Measurements from ENCODE around the gene MIDN.
"Not testable (repeated sequence)": the region's sequence is repeated elsewhere in the genome, so short reads cannot be mapped to it uniquely, and the experiment has no call there.

The MIDN gene

DNA sequence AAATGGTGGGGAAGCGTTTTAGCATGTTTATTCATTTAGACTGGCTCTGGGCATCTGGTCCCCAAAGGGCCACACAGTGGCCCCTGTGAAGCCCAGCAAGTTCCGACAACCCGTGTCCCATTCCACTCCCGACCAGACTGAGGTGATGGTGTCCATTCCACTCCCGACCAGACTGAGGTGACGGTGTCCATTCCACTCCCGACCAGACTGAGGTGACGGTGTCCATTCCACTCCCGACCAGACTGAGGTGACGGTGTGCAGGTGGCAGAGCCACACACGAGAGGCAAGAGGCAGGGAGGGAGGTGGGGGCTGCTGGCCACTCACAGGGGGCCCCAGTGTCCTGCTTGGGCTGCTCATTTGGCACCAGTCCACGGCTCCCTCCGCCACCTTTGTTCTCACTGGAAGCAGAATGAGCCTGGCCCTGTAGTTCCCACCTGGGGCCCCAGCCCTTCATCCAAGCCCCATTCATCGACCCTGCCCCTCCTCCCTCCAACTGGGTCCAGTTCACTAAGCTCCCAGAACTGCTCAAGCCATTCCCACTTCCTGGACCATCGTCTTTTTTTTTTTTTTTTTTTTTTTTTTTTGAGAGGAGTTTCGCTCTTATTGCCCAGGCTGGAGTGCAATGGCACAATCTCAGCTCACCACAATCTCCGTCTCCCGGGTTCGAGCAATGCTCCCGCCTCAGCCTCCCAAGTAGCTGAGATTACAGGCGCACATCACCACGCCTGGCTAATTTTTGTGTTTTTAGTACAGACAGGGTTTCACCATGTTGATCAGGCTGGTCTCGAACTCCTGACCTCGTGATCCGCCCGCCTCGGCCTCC is 1.9 kb upstream of the MIDN start:
- DNase-seq (ENCODE audit: low read depth in 3 of 3), result not testable (repeated sequence)

DNA sequence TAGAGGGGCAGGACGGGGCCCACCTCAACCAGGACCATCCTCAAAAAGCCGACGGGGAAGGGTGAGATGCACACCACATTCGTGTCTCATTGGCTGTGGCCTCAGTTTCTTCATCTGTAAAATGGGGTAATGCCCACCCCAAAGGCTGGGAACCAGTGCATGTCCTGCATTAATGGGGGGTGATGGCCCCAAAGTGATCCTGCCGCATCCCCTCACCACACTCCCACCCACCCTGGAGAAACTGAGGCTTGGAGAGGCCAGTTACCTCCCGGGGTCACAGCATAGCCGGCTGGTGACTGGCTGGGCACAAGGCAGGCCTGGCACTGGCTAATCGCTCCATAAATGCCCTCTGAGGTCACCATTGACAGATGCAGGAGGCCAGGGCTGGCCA is 640 bp upstream of the MIDN start:
- no peak for DNase-seq (ENCODE audit: low read depth in 3 of 3)

DNA sequence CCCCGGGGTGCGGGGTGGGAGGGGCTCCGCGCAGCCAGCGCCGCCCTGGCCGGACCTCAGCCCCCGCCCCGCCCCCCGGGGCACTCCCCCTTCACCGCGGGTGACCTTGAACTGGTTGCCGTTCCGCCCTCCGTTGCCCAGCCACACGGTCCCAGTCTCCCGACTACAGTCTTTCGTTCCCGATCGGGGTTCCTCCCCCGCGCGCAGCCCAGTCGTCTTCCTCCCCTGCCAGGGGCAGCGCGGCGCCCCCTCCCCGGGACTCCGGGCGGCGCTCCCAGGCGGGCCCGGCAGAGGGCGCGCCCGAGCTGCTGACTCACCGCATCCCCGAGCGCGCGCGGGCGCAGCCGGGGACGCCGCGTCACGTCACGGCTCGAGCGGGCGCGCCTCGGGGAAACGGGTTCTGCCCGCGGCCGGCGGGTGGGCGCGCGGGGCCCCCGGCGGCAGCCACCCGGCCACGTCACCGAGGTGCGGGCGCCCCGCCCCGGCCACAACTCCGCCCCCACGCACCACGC is 459 bp downstream of the MIDN start:
- DNase-seq (ENCODE audit: low read depth in 3 of 3), result peak; percentile 74 to 79 (median 74)

DNA sequence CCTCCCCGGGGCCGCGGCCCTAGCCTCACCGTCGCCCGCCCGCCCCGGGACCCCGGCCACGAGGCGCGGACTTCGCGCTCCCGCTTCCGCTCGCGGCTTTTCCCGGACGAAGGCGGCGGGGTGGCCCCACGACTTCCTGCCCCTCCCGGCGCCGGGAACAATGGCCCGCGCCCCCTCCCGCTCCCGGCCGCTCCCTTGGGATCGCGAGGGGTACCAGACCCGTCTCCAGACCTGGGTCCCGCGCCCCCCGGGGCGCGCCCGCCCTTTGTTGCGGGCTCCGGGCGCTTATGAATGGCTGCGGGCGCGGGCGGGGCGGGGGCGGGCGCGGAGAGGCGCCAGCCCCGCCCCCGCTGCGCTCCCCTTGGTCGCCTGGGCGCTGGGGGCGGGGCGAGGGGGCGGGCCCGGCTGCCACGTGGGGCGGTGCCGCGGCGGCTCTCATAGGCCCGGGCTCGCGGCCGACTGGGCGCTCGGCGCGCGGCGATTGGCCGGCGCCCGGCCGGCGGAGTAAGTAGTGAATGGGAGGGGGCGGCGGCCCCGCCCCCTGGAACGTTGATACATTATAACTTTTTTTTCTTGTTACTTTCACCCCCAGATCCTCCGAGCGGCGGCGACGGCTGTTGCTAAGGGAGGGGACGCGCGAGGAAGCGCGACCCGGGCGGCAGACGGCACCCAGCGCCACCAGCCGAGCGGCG is 1.1 kb downstream of the MIDN start:
- peak; percentile 93 for DNase-seq (ENCODE audit: low read depth in 3 of 3)

DNA sequence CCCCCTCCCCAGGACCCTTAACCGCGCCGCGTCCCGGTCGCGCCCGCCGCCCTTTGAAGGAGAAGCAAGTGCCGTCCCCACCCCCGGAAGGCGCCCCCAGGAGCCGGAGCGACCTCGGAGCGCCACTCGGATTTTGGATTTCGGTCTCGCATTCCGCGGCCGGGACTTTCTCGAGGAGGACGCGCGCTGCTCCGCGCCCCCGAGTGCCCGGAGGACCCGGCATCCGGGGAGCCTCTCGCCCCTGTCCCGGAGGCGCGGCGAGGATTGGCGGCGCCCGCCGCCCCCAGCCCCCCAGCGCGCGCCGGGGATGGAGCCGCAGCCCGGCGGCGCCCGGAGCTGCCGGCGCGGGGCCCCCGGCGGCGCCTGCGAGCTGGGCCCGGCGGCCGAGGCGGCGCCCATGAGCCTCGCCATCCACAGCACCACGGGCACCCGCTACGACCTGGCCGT is 1.6 kb downstream of the MIDN start:
- DNase-seq (ENCODE audit: low read depth in 3 of 3), result peak in 1 of 3 experiments; percentile 39

DNA sequence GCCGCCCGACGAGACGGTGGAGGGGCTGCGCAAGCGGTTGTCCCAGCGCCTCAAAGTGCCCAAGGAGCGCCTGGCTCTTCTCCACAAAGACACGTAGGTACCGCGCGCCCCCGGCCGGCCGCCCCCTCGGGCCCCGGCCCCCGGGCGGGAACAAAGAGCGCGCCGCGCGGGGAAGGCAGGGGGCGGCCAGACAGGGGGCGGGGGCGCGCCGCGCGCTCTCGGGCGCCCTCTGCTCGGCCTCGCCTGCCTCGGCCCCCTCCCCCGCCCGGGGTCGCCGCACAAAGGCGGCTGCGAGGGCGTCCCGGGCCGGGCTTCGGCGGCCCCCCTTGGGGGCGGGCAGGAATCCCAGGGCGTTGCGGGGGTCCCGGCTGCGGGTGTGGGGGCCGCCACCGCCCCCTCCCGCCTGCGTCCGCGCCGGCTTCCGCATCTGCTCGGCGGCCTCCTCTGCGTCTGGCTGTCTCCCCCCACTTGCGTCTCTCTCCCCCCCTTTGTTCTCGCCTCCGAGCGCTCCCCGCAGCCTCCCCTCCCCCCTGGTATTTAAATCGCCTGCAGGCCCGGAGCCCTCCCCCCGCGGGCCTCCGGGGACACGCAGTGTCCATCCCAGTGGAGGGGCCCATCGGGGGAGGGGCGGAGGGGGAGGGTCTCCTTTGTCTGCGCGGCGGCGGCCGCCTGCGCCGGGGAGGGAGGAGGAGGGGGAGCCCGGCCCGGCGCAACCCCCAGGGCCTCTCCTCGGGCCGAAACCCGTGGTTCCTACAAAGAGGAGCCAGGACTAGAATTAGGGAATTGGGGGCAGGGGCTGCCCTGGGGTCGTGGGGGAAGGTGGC is 2.3 kb downstream of the MIDN start:
- no peak for DNase-seq (ENCODE audit: low read depth in 3 of 3)

DNA sequence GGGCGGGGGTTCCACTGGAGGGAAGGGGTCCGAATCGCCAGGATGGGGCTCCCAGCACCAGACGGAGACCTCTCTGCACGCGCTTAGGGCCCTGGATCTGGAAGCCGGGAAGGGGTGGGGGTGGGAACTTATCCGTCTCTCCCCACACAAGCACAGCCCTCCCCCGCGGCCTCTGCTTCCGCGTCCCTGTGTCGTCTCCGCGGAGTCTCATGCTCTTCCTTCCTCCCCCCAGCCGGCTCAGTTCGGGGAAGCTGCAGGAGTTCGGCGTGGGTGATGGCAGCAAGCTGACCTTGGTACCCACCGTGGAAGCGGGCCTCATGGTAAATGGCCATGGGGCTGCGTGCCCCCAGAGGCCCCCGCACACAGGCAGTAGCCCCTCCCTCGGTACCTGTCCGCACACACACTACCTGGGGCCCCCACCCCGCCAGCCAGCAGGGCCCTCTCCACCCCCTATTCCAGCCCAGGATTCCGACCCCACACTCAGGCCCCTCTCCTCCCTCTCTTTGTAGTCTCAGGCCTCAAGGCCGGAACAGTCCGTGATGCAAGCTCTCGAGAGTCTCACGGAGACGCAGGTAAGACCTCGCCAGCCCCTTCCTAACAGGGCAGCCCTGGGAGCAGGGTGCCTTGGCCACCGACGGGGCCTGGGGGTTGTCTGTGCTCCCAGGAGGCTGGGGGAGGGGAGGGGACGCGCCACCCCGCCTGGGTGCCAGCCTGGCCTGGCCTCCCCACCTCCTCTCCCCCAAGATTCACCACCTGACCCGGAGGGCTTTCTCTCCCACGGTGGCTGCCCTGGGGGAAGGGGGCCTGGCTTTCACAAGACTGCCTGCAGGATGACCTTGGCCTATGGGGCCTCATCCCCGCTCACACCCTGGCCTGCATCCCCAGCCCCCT is 3.2 kb downstream of the MIDN start:
- DNase-seq (ENCODE audit: low read depth in 3 of 3), result peak in 2 of 3 experiments; percentile 44 to 56

DNA sequence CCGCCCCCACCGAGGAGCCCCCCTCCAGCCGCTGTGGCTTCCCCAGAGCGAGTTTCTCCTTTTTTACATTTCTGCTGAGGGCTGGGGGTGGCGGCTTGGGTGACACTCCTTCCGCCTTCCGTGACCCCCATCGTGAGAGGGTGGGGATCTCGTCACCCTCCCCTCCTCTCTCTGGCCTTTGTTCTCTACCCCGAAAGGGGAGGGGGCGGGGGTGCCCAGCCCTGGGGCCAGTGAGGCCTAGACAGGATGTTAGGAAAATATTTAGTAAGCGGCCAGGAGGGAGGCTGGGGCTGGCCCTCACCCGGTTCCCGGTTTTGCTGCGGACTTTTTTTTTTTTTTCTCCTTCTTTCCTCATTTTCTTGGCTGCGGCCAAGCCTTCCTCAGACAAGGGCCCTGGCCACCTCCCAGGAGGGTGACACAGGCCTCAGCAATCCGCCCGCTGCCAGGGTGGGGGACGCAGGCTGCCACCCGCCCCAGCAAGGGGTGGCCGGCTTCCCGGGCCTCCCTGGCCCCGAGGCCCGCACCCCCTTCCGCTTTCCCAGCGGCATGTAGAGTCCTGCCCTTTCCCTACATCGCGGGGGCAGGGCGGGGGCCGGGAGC is 3.9 kb downstream of the MIDN start:
- no peak for DNase-seq (ENCODE audit: low read depth in 3 of 3)

DNA sequence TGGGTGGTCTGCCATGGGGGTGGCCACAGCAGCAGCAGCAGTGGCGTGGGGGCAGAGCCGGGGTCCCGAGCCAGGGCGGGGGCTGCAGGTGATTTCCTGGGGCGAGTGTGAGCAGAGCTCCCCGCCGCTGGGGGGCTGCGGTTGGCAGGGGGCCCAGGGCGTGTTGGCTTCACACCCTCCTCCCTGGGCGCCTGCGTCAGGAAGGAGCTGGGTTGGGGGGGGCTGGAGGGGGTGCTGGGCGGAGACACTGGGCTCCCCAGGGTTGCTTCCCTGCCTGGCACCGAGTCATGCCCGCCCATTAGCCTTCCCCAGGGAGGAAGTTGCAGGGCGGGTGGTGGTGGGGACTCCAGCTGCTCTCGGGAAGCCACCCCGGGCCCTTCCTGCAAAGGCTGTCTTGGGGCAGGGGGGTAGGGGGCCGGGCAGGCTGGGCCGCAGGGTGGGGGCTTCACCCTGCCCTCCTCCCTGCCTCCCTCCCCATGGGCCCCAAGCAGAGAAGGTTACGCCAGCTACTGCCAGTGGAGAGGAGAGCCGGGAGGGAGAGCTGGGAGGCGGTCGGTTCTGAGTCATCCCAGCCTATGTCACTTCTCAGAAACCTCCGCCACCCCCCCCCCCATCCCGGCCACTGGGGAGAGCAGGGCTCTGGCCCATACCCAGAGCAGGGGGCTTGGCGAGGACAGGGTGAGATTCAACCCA is 4.6 kb downstream of the MIDN start:
- DNase-seq (ENCODE audit: low read depth in 3 of 3), result peak in 1 of 3 experiments; percentile 57

DNA sequence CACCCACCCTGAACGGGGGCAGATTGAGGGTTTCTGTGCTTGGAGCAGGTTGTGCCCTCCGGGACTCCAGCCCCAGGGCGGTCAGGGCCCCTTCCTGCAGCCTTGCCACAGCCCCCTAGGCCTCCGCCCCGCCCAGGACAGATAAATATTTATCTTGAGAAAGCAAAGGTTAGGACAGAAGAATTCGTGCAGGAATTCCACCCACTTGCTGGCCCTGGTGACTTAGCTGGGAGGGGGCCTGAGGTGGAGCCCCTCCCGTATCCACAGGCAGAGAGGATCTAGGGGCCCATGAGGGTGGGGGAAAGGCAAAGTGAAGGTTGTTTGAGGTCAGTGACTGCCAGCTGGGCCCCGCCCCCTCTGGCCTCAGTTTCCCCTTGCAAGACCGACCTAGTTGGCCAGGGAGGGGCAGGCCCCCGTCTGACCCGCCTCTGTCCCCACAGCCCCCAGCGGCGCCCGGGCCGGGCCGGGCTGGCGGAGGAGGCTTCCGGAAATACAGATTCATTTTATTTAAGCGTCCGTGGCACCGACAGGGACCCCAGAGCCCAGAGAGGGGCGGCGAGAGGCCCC is 5.2 kb downstream of the MIDN start:
- DNase-seq (ENCODE audit: low read depth in 3 of 3), result no peak

DNA sequence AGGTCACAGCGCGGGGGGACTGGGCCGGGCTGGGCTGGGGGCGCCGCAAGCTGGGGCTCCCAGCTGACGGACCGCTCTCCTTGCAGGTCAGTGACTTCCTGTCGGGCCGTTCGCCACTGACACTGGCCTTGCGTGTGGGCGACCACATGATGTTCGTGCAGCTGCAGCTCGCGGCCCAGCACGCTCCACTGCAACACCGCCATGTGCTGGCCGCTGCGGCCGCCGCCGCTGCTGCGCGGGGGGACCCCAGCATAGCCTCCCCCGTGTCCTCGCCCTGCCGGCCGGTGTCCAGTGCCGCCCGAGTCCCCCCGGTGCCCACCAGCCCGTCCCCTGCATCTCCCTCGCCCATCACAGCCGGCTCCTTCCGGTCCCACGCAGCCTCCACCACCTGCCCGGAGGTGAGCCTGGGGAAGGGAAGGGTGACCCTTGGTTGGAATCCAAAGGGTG is 5.7 kb downstream of the MIDN start:
- no peak for DNase-seq (ENCODE audit: low read depth in 3 of 3)

DNA sequence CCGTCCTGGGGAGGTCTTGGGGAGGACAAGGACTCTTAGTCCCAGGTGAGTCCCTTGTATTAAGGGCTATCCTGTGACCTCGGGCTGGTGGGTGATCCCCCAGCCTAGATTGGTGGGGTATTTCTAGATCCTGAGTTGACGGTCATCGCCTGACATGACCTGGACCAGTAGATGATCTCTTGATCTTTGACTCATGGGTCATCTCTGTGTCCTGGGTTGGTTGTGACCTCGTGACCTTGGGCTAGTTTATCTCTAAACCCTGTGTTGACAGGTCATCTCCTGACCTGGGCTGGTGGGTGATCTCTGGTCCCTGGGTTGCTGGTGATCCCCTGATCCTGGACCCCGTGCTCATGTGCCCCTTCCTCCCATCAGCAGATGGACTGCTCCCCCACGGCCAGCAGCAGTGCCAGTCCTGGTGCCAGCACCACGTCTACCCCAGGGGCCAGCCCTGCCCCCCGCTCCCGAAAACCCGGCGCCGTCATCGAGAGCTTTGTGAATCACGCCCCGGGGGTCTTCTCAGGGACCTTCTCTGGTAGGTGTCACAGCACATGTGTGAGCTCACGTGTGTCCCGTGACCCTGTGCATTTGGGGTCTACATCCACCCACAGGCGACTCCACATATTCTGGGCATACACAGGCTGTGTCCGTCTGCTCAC is 6.3 kb downstream of the MIDN start:
- DNase-seq (ENCODE audit: low read depth in 3 of 3), result no peak

DNA sequence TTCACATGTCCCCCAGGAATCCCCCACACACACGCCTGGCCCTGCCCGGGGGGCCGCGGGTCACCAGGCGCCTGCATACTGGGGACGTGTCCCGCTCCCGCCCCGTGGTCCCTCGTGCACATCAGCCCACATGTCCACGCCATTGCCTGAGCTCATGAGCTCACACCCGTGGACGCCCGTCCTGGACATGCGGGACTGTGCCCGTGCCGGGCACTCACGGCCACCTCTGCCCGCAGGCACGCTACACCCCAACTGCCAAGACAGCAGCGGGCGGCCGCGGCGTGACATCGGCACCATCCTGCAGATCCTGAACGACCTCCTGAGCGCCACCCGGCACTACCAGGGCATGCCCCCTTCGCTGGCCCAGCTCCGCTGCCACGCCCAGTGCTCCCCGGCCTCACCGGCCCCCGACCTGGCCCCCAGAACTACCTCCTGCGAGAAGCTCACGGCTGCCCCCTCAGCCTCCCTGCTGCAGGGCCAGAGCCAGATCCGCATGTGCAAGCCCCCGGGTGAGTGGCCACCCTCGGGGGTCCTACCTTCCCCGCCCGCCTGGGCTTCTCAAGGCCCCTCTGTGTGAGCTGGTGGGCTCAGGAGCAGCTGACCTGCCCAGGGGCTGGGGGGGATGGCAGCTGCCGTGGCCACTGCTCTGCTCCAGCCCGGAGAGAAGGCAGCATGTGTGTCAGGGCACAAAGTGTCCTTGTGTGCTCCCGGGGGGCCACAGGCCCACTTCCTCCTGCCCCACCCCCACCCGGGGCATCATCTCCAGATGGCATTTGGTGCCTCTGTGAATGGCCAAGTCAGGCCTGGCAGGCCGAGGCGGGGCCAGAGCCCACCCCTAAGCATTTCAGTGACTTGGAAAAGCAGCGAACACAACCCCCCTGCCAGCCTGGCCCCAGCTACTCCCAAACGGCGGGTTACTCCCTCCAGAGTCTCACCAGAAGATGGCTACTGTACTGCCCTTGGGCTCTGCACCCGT is 7.1 kb downstream of the MIDN start:
- no peak for DNase-seq (ENCODE audit: low read depth in 3 of 3)

DNA sequence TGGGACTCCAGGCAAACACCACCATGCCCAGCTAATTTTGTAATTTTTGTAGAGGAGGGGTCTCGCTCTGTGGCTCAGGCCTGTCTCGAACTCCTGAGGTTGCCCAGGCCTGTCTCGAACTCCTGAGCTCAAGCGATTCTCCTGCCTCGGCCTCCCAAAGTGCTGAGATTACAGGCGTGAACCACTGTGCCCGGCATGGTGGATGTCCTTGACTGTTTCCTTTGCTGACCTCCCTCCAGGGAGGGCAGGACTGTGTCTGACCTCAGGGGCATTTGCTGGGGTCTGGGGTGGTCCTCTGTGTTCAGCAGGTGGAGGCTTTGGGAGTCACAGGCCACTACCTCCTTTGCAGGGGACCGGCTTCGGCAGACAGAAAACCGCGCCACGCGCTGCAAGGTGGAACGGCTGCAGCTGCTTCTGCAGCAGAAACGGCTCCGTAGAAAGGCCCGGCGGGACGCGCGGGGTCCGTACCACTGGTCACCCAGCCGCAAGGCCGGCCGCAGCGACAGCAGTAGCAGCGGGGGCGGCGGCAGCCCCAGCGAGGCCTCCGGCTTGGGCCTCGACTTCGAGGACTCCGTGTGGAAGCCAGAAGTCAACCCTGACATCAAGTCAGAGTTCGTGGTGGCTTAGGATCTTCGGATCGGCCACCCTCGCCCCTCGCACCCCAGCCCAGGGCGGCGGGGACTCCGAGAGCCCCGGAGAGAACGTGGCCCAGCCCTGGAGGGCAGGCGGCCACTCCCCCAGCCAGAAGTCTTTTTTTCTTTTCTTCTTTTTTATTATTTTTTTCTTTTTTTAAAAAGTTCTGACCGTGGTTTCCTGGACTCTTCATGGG is 8.5 kb downstream of the MIDN start:
- no peak for DNase-seq (ENCODE audit: low read depth in 3 of 3)

DNA sequence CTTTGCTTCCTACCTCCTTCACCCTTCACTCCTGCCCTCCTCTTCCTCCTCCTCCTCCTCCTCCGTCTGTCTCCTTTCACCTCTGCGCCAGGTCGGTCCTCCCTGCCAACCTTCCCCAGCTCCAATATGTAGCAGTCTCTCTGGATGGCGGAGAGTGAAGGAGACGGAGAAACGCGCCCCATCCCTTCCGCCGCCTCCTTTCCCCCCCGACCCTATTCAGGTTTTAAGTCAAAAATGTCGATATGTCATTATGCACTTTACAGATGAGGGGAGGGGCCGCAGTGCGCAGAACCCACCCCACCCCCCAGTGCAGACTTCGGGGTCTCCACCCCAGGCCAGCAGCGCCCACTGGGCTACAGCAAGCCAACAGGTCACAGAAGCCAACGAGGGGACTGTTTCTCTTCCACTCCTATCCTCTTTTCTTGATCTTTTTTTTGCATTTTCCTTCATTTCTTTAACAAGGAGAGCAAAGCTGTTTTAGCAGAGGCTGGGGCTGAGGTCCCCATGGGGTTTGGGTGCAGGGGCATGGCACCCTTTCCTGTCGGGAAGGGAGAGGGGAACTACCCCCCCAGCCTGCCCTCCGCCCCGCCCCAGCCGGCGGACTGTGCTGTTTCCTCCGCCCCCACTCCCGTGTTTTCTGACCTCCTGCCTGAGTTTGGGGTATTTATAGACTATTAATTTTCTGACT is 9.2 kb downstream of the MIDN start:
- no peak for DNase-seq (ENCODE audit: low read depth in 3 of 3)

DNA sequence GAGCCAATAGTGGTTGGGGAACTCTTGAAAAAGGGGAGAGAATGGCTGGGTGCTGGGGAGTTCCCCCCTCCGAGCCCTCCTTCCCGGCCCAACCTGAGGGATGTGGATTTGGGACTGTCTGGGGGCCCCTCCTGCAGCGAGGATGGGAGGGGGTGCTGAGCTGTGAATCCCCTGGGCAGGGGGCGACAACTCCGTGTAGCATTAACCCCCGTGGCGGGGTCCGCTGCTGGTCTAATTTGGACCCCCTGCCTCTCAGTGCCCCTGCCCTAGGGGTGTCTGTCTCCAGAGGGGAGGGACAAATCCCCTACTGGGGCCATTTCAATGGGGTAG is 9.7 kb downstream of the MIDN start:
- no peak for DNase-seq (ENCODE audit: low read depth in 3 of 3)

All from stimulated activated CD4-positive, alpha-beta T cell treated with anti-CD3 and anti-CD28 coated beads, TNF-alpha, amount 100 ng/mL, for 4 hours (primary cell).